H1 (cell line): Measurements from ENCODE around the gene POLA1. TPM values are rescaled to one million over a fixed set of nuclear protein-coding genes. Genes with fewer than 3 reads are reported as not detected.

ENCODE experiments used
- CTCF ChIA-PET: fragments of 300-600 bp; sonication (Branson Sonifier 250); formaldehyde crosslinking; loops from one replicate; lab custom pipeline; 2021; ENCODE audit not compliant: partially characterized antibody; lab: Charles Lee
- POLR2A ChIA-PET: fragments of 300-600 bp; sonication (Branson Sonifier 250); formaldehyde crosslinking; loops from one replicate; lab custom pipeline; 2021; ENCODE audit warnings: inconsistent platforms; ENCODE audit not compliant: partially characterized antibody; lab: Charles Lee
- DNase-seq, 2 experiments: peaks; one replicate each; pipeline versions ENCODE4 v3.0.0 to v3.0.0-alpha.2; 2010 to 2022; ENCODE audit warnings: low spot score in 2 of 2, low read depth in 1 of 2, mixed read lengths in 1 of 2
- FAIRE-seq: peaks from 2 replicates; lab custom pipeline; 2011; peaks lifted over from hg19 to GRCh38; lab: Jason Lieb, UNC
- H2AFZ ChIP-seq: 2 replicates; pipeline ENCODE4 v1.8.1; 2012; ENCODE audit warnings: low read length, inconsistent platforms
- H2AK5ac ChIP-seq: 2 replicates; pipeline ENCODE4 v1.6.1; 2013; ENCODE audit warnings: low read depth, low read length
- H2BK120ac ChIP-seq: replicated peaks from 2 replicates; pipeline ENCODE3; 2013; ENCODE audit warnings: low read depth, low read length, inconsistent platforms
- H2BK12ac ChIP-seq: 2 replicates; pipeline ENCODE4 v1.6.1; 2013; ENCODE audit warnings: low read depth, low read length
- H2BK15ac ChIP-seq: 2 replicates; pipeline ENCODE4 v1.6.1; 2013; ENCODE audit warnings: low read length
- H2BK20ac ChIP-seq: 2 replicates; pipeline ENCODE4 v1.6.1; 2013; ENCODE audit warnings: low read length
- H2BK5ac ChIP-seq: 2 replicates; pipeline ENCODE4 v1.6.1; 2013; ENCODE audit warnings: low read depth, low read length
- H3K14ac ChIP-seq: 2 replicates; pipeline ENCODE4 v1.6.1; 2013; ENCODE audit warnings: inconsistent platforms; ENCODE audit not compliant: insufficient read length
- H3K18ac ChIP-seq: 2 replicates; pipeline ENCODE4 v1.6.1; 2013; ENCODE audit warnings: low read length; ENCODE audit errors: extremely low read depth
- H3K23ac ChIP-seq: 2 replicates; pipeline ENCODE4 v1.6.1; 2013; ENCODE audit warnings: inconsistent platforms; ENCODE audit not compliant: insufficient read length
- H3K23me2 ChIP-seq: 2 replicates; pipeline ENCODE4 v1.6.1; 2013; ENCODE audit warnings: low read depth, low read length
- H3K27ac ChIP-seq: 2 replicates; pipeline ENCODE4 v1.6.1; 2011; ENCODE audit warnings: low read depth, low read length, inconsistent platforms
- H3K27me3 ChIP-seq, 4 experiments: replicated peaks in 1 of 4; 1 replicate in 1 of 4; 2 replicates in 3 of 4; pipeline versions ENCODE4 v1.6.1 to v1.8.1; 2011 to 2013; ENCODE audit warnings: low read length in 3 of 4, mild to moderate bottlenecking in 3 of 4, inconsistent platforms in 2 of 4, mixed read lengths in 2 of 4, moderate library complexity in 1 of 4; ENCODE audit not compliant: control insufficient read depth in 3 of 4, insufficient read depth in 3 of 4; ENCODE audit errors: extremely low read depth in 1 of 4
- H3K36me3 ChIP-seq, 4 experiments: 2 replicates each; pipeline versions ENCODE4 v1.6.1 to v1.8.1; 2011 to 2013; ENCODE audit warnings: mild to moderate bottlenecking in 4 of 4, low read length in 3 of 4, moderate library complexity in 2 of 4, control low read depth in 1 of 4, inconsistent platforms in 1 of 4; ENCODE audit not compliant: insufficient read depth in 4 of 4, control insufficient read depth in 2 of 4
- H3K4ac ChIP-seq: replicated peaks from 2 replicates; pipeline ENCODE3; 2013; ENCODE audit warnings: low read length, low read depth, mixed read lengths, inconsistent platforms; ENCODE audit not compliant: insufficient read length
- H3K4me1 ChIP-seq, 4 experiments: replicated peaks in 1 of 4; 1 replicate in 1 of 4; 2 replicates in 3 of 4; pipeline versions ENCODE4 v1.6.1 to v1.8.1; 2011 to 2013; ENCODE audit warnings: low read length in 3 of 4, inconsistent platforms in 2 of 4, mixed read lengths in 1 of 4; ENCODE audit not compliant: insufficient read depth in 4 of 4, control insufficient read depth in 3 of 4
- H3K4me2 ChIP-seq, 2 experiments: 2 replicates each; pipeline versions ENCODE4 v1.6.1 to v1.8.1; 2011 to 2013; ENCODE audit warnings: low read depth in 2 of 2, low read length in 2 of 2, control low read depth in 1 of 2, inconsistent platforms in 1 of 2, mild to moderate bottlenecking in 1 of 2; ENCODE audit not compliant: insufficient read depth in 1 of 2
- H3K4me3 ChIP-seq, 4 experiments: fragments of 200-600, 300-600 bp in 1 of 4; sonication (generic), shearing (Covaris generic), sonication (Bioruptor Twin) in 1 of 4; 2 replicates each; pipeline versions ENCODE4 v1.5.1 to v1.8.1; 2011 to 2016; ENCODE audit warnings: low read length in 4 of 4, low read depth in 3 of 4, control low read depth in 2 of 4, inconsistent platforms in 2 of 4, mild to moderate bottlenecking in 2 of 4, mixed read lengths in 1 of 4, moderate library complexity in 1 of 4; ENCODE audit not compliant: insufficient read depth in 2 of 4; ENCODE audit errors: extremely low read depth in 1 of 4
- H3K56ac ChIP-seq: replicated peaks from 2 replicates; pipeline ENCODE3; 2013; ENCODE audit warnings: low read depth, mild to moderate bottlenecking, mixed read lengths, low read length, inconsistent platforms; ENCODE audit not compliant: insufficient read length
- H3K79me1 ChIP-seq: 2 replicates; pipeline ENCODE4 v1.6.1; 2013; ENCODE audit warnings: low read depth, low read length, control low read depth
- H3K79me2 ChIP-seq, 2 experiments: 2 replicates each; pipeline versions ENCODE4 v1.6.1 to v1.8.1; 2012 to 2013; ENCODE audit warnings: low read length in 2 of 2, mild to moderate bottlenecking in 2 of 2, inconsistent platforms in 1 of 2; ENCODE audit not compliant: insufficient read depth in 2 of 2, control insufficient read depth in 1 of 2
- H3K9ac ChIP-seq, 4 experiments: replicated peaks in 1 of 4; 1 replicate in 1 of 4; 2 replicates in 3 of 4; pipeline versions ENCODE4 v1.6.1 to v1.8.1; 2011 to 2013; ENCODE audit warnings: low read depth in 3 of 4, low read length in 3 of 4, control low read depth in 2 of 4, mild to moderate bottlenecking in 2 of 4, moderate library complexity in 2 of 4, inconsistent platforms in 1 of 4; ENCODE audit errors: extremely low read depth in 1 of 4
- H3K9me3 ChIP-seq, 2 experiments: 2 replicates each; pipeline versions ENCODE4 v1.6.1 to v1.8.1; 2012 to 2013; ENCODE audit warnings: mild to moderate bottlenecking in 2 of 2, moderate library complexity in 2 of 2, control low read depth in 1 of 2, inconsistent platforms in 1 of 2, low read depth in 1 of 2, low read length in 1 of 2, mixed read lengths in 1 of 2; ENCODE audit not compliant: insufficient read depth in 2 of 2
- H4K20me1 ChIP-seq, 2 experiments: replicated peaks in 1 of 2; 2 replicates each; pipeline versions ENCODE3 to v1.8.1; 2011 to 2013; ENCODE audit warnings: inconsistent platforms in 2 of 2, low read length in 2 of 2, mild to moderate bottlenecking in 1 of 2; ENCODE audit not compliant: insufficient read depth in 2 of 2, control insufficient read depth in 1 of 2
- H4K5ac ChIP-seq: 2 replicates; pipeline ENCODE4 v1.6.1; 2013; ENCODE audit warnings: low read length, low read depth, mixed read lengths, inconsistent platforms; ENCODE audit not compliant: insufficient read length
- H4K8ac ChIP-seq: 2 replicates; pipeline ENCODE4 v1.8.0; 2013; ENCODE audit warnings: mild to moderate bottlenecking, moderate library complexity, low read length, inconsistent platforms; ENCODE audit not compliant: insufficient read depth; ENCODE audit errors: extremely low read depth
- H4K91ac ChIP-seq: replicated peaks from 2 replicates; pipeline ENCODE3; 2013; ENCODE audit warnings: low read length, mixed read lengths, inconsistent platforms; ENCODE audit not compliant: insufficient read length
- POU5F1 ChIP-seq: IDR thresholded peaks from 2 replicates; pipeline ENCODE4 v1.6.1; 2011; ENCODE audit warnings: low read depth, mild to moderate bottlenecking, low read length, moderate library complexity
- WGBS, 2 experiments: shearing (Covaris generic) in 1 of 2; methylation state at CpG; one replicate each; pipeline versions ENCODE4 v1.1.6 to v1.1.7; 2013 to 2015; ENCODE audit warnings: low lambda C conversion rate in 2 of 2, mixed read lengths in 2 of 2, inconsistent platforms in 1 of 2, low coverage in 1 of 2, missing lambda C conversion rate in 1 of 2; ENCODE audit not compliant: insufficient replicate concordance in 2 of 2, insufficient coverage in 1 of 2, insufficient read length in 1 of 2; ENCODE audit errors: extremely low coverage in 1 of 2, missing lambda C conversion rate in 1 of 2; 5-methylcytosine and 5-hydroxymethylcytosine counted together
- polyA plus RNA-seq, 7 experiments: library from polyadenylated mRNA; depleted of rRNA in 3 of 7; stranded (reverse) in 5 of 7; unstranded in 2 of 7; fragments of >200 nt in 5 of 7; fragments of 200-250 nt in 2 of 7; gene quantifications; 1 replicate in 5 of 7; 2 replicates in 1 of 7; 4 replicates in 1 of 7; pipeline versions ENCODE4 v1.2.1 to v1.2.3, GENCODE V29; 2011 to 2013; ENCODE audit warnings: missing spikeins in 2 of 7, mixed read lengths in 2 of 7
- total RNA-seq: library from RNA; stranded (reverse); fragmentation: NEBNext Ultra II Directional; extraction: Animal tissue kit (Norgen Biotek cat#: 25700); gene quantifications from 2 replicates; pipeline ENCODE4 v1.2.1, GENCODE V29; 2021

Gene POLA1
- total and polyA plus RNA-seq, 2 of the 8 experiments (the other 6 are each of a cell fraction or from before 2014, with no cell fraction given): 5.6 to 34.9 TPM

- Histone ChIP-seq H3K79me1 (no peaks in the 10 kb centered on the region), H2BK5ac (no peak overlapping the region), H4K5ac (no peak overlapping the region), H4K8ac (no peak overlapping the region), H3K14ac (no peak overlapping the region), H3K23me2 (no peaks in the 10 kb centered on the region), H3K36me3 (no peaks in the 10 kb centered on the region), H3K4me2 (no peak overlapping the region), H2BK12ac (no peak overlapping the region), H3K79me2 (no peaks in the 10 kb centered on the region), H4K20me1 (no peaks in the 10 kb centered on the region), H3K9me3 (no peaks in the 10 kb centered on the region), H3K27me3 (no peaks in the 10 kb centered on the region), H3K56ac (no peak overlapping the region), H2BK20ac (no peak overlapping the region), H3K18ac (no peak overlapping the region), H3K4me3 (no peak overlapping the region), H3K4me1 (no peaks in the 10 kb centered on the region; a peak in 1 of 7 replicates), H3K23ac (no peak overlapping the region), H4K91ac (no peak overlapping the region), H2AFZ (no peak overlapping the region), H2BK15ac (no peak overlapping the region), H3K9ac (no peak overlapping the region), H3K4ac (no peak overlapping the region), H3K27ac (no peak overlapping the region), H2BK120ac (no peak overlapping the region), H2AK5ac (no peak overlapping the region)
- ChIA-PET POLR2A (no interaction called here), CTCF (no interaction called here)
- WGBS, 2 experiments: 84% methylated on average over 1 of the region's 1 CpG; no CpG with 5 or more reads in 1 of the 2 experiments
- DNase-seq (no peak), FAIRE-seq (no peak)
- no peak for TF ChIP-seq POU5F1
Measured at GRCh38 chrX:24659106-24659505, 34.6 kb upstream of the POLA1 start.
